ENCODE data around the gene TLCD3A.
"Not testable (repeated sequence)": the region's sequence is repeated elsewhere in the genome, so short reads cannot be mapped to it uniquely, and the experiment has no call there.

Gene TLCD3A

GRCh38 chr17:718075-718474 lies 14.3 kb upstream of the TLCD3A start:
- DNase-seq: no peak

- no peak for DNase-seq
Observed at GRCh38 chr17:720706-721539, 11.5 kb upstream of the TLCD3A start.

GRCh38 chr17:721540-721937 lies 10.9 kb upstream of the TLCD3A start:
- DNase-seq: no peak

- DNase-seq: no peak
Observed at GRCh38 chr17:725084-725483, 7.3 kb upstream of the TLCD3A start.

GRCh38 chr17:725746-726145 lies 6.7 kb upstream of the TLCD3A start:
- no peak for DNase-seq

GRCh38 chr17:726271-726919 lies 6.0 kb upstream of the TLCD3A start:
- no peak for DNase-seq

GRCh38 chr17:728911-729310 lies 3.5 kb upstream of the TLCD3A start:
- DNase-seq: no peak

- DNase-seq: no peak
Observed at GRCh38 chr17:731644-732066, 741 bp upstream of the TLCD3A start.

- DNase-seq: no peak
Observed at GRCh38 chr17:732902-733720, 715 bp downstream of the TLCD3A start.

- no peak for DNase-seq
Observed at GRCh38 chr17:733743-734142, 1.3 kb downstream of the TLCD3A start.

GRCh38 chr17:737561-738113 lies 5.2 kb downstream of the TLCD3A start:
- DNase-seq: no peak

- no peak for DNase-seq
Observed at GRCh38 chr17:740240-741017, 8.0 kb downstream of the TLCD3A start.

- no peak for DNase-seq
Observed at GRCh38 chr17:742147-742793, 9.9 kb downstream of the TLCD3A start.

- no peak for DNase-seq
Observed at GRCh38 chr17:743139-743538, 10.7 kb downstream of the TLCD3A start.

- DNase-seq: no peak
Observed at GRCh38 chr17:744937-745336, 12.5 kb downstream of the TLCD3A start.

GRCh38 chr17:745406-745805 lies 13.0 kb downstream of the TLCD3A start:
- DNase-seq: no peak

GRCh38 chr17:746181-746580 lies 13.8 kb downstream of the TLCD3A start:
- no peak for DNase-seq

- DNase-seq: no peak
Observed at GRCh38 chr17:746783-747629, 14.6 kb downstream of the TLCD3A start.

GRCh38 chr17:748604-749003 lies 16.2 kb downstream of the TLCD3A start:
- DNase-seq: not testable (repeated sequence)

GRCh38 chr17:749359-749758 lies 17.0 kb downstream of the TLCD3A start:
- not testable (repeated sequence) for DNase-seq
